Aorta (tissue), 5 donors: ENCODE data around the gene DCPS. TPM values are rescaled to one million over a fixed set of nuclear protein-coding genes. Genes with fewer than 3 reads are reported as not detected.
"Not testable (repeated sequence)": the region's sequence is repeated elsewhere in the genome, so short reads cannot be mapped to it uniquely, and the experiment has no call there.

Experiments used
- ATAC-seq: fragments of 200-7000 bp; cut with Tn5 transposase; one replicate; pipeline ENCODE4 v1.9.1; 2022; ENCODE audit warnings: moderate library complexity; ENCODE audit not compliant: low FRiP score
- DNase-seq, 2 donors: peaks; one replicate each; pipeline ENCODE4 v3.0.0-alpha.2; 2020
- H3K27ac ChIP-seq, 2 donors: one replicate each; pipeline ENCODE4 v1.5.1; 2013; ENCODE audit warnings: low read length in 2 of 2, mild to moderate bottlenecking in 2 of 2, moderate library complexity in 2 of 2, control low read depth in 1 of 2, inconsistent platforms in 1 of 2, low read depth in 1 of 2
- H3K27me3 ChIP-seq, 2 donors: one replicate each; pipeline ENCODE4 v1.6.1; 2013; ENCODE audit warnings: control low read depth in 1 of 2, low read length in 1 of 2, mild to moderate bottlenecking in 1 of 2, moderate library complexity in 1 of 2; ENCODE audit not compliant: insufficient read depth in 2 of 2, control insufficient read depth in 1 of 2
- H3K36me3 ChIP-seq, 2 donors: one replicate each; pipeline ENCODE4 v1.6.1; 2013; ENCODE audit warnings: control low read depth in 1 of 2, low read length in 1 of 2, mild to moderate bottlenecking in 1 of 2; ENCODE audit not compliant: insufficient read depth in 2 of 2, control insufficient read depth in 1 of 2
- H3K4me1 ChIP-seq, 2 donors: one replicate each; pipeline ENCODE4 v1.6.1; 2013; ENCODE audit warnings: low read length in 2 of 2, control low read depth in 1 of 2, mild to moderate bottlenecking in 1 of 2, moderate library complexity in 1 of 2; ENCODE audit not compliant: insufficient read depth in 2 of 2, control insufficient read depth in 1 of 2
- H3K4me3 ChIP-seq, 2 donors: one replicate each; pipeline ENCODE4 v1.5.1; 2013; ENCODE audit warnings: low read length in 2 of 2, control low read depth in 1 of 2, mild to moderate bottlenecking in 1 of 2
- H3K9me3 ChIP-seq: one replicate; pipeline ENCODE4 v1.6.1; 2013; ENCODE audit warnings: mild to moderate bottlenecking, low read length; ENCODE audit not compliant: control insufficient read depth
- WGBS, 2 donors: extraction: QIAGEN DNeasy Blood & Tissue Kit; methylation state at CpG; one replicate each; pipeline ENCODE4 v1.1.7; 2013; 5-methylcytosine and 5-hydroxymethylcytosine counted together
- intact Hi-C, 2 donors: fragments of 100-400 bp; cut with DNase I; formaldehyde crosslinking; loops; one replicate each; pipeline versions ENCODE4 v1.14.2 to v1.15.0; 2022
- polyA plus RNA-seq, 2 donors: library from polyadenylated mRNA; stranded (reverse); fragments of 200-250 nt; gene quantifications; one replicate each; pipeline ENCODE4 v1.2.3, GENCODE V29; 2013
- total RNA-seq, 2 donors: library from RNA; stranded (reverse); fragmentation: NEBNext Ultra II Directional; extraction: Animal tissue kit (Norgen Biotek cat#: 25700); gene quantifications; one replicate each; pipeline ENCODE4 v1.2.1, GENCODE V29; 2021
- donor health status: healthy with polysubstance abuse.
- donor health status: Bipolar disorder and iron deficiency.
- donor health status: DM: no; HTN: no; CAD: no.
- donor health status: DM: no; HTN: no; CAD: no.
- donor health status: DM: yes; HTN: yes; CAD: no.

DCPS gene
- total and polyA plus RNA-seq, 4 donors: 7.9 to 9.9 (median 9.3) TPM

DNA sequence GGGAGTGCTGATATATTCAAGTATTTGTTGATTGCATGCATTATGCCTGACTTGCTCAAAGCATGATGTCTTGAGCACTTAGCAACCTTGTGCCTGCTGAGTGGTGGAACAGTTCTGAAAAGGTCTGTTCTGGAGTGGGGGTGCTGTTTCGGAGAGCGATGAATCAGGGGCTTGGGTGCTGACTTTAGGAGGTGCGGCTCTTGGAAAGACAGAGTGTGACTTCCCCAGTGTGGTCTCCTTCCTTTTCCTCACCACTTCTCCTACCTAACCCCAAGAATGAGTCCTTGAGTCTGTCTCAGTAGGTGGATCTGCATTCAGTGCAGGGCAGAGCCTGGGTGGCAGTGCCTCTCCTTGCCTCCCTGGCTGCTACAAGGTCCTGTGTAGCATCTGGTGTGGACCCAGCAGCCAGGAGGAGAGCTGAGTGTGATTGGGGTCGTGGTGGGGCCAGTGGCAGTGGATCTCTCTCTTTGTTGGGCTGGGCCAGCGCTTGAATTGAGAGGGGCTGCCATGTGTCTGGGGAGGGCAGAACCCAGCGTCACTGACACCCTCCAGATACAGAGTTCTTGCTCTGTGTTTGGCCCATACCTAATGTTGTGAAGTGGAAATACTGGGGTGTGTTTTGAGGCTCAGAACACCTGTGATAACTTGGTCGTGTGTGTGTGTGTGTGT lies 87.6 kb downstream of the DCPS start:
- H3K27ac ChIP-seq: no peak overlapping the region
- intact Hi-C loops: no loop called here

GRCh38 chr11:126391970-126392632 lies 88.2 kb downstream of the DCPS start:
- ATAC-seq: peak; percentile 25
- no peaks in the 10 kb centered on the region for H3K36me3 ChIP-seq
- H3K27ac ChIP-seq: no peak overlapping the region
- no peaks in the 10 kb centered on the region for H3K9me3 ChIP-seq
- no peaks in the 10 kb centered on the region for H3K4me1 ChIP-seq
- DNase-seq: no peak
- H3K4me3 ChIP-seq: no peak overlapping the region
- intact Hi-C loops: no loop called here
- no peaks in the 10 kb centered on the region for H3K27me3 ChIP-seq
- WGBS, 2 donors: 44 to 46% methylated on average over 8 of the region's 8 CpGs

More for the DNA sequence above, 87.6 kb downstream of the DCPS start:
- Histone ChIP-seq H3K4me3 (no peak overlapping the region), H3K4me1 (no peaks in the 10 kb centered on the region), H3K36me3 (no peaks in the 10 kb centered on the region), H3K9me3 (no peaks in the 10 kb centered on the region), H3K27me3 (no peaks in the 10 kb centered on the region)
- DNase-seq (no peak), ATAC-seq (no peak)
- WGBS, 2 donors: 75 to 87% methylated on average over 7 of the region's 7 CpGs

DNA sequence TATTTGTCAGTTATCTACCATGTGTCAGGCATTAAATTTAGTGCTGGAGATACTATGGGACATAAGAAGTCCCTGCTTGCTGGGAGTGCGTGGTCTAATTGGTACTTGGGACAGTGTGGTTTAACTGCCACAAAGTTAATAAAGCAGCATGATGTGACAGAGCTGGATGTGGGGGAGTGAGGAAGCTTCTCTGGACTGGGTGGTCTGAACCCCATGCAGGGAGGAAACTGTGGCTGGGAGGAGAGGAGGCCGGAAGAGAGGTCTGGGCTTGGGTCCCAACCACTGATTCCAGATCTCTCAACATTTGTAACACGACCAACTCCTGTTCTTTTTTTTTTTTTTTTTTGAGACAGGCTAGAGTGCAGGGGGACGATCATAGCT lies 88.8 kb downstream of the DCPS start:
- DNase-seq (peak in 1 of 2 donors; percentile 42), ATAC-seq (no peak)
- Histone ChIP-seq H3K27ac (no peak overlapping the region), H3K9me3 (no peaks in the 10 kb centered on the region), H3K4me3 (no peak overlapping the region), H3K36me3 (no peaks in the 10 kb centered on the region), H3K4me1 (no peaks in the 10 kb centered on the region), H3K27me3 (no peaks in the 10 kb centered on the region)
- intact Hi-C loops: no loop called here
- WGBS, 2 donors: 14 to 28% methylated on average over 4 of the region's 4 CpGs

- Histone ChIP-seq H3K4me3 (no peak overlapping the region), H3K27me3 (no peaks in the 10 kb centered on the region), H3K4me1 (no peaks in the 10 kb centered on the region), H3K36me3 (no peaks in the 10 kb centered on the region), H3K9me3 (no peaks in the 10 kb centered on the region), H3K27ac (no peak overlapping the region)
- ATAC-seq: no peak
- peak in 1 of 2 donors; percentile 42 for DNase-seq
- intact Hi-C loops: no loop called here
- WGBS, 2 donors: 89 to 94% methylated on average over 5 of the region's 5 CpGs
Observed at GRCh38 chr11:126393143-126393542, 89.3 kb downstream of the DCPS start.

DNA sequence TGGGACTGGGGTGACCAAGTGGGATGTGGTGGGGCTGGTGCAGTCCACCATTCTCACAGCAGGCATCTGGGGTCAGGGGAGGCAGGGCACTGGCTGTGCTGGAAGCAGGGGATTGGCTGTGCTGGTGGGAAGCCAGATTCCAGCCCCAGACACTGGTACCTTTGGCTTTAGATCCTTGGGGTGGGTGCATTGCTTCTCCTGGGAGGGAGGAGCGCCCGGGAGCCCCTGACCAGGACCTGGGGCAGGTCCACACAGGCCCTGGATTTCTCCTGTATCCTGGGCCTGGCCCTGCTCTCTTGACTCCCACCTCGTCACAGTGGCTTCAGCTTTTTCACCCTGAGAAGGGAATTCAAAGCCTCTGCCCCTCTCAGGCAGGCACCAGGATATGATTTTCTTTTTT lies 90.2 kb downstream of the DCPS start:
- 87 to 95% methylated on average over 3 of the region's 3 CpGs for WGBS, 2 donors
- intact Hi-C loops: no loop called here
- DNase-seq (peak in 1 of 2 donors; percentile 24), ATAC-seq (no peak)
- no peaks in the 10 kb centered on the region for H3K36me3 ChIP-seq
- H3K27me3 ChIP-seq: no peaks in the 10 kb centered on the region
- H3K4me1 ChIP-seq: no peaks in the 10 kb centered on the region
- no peak overlapping the region for H3K27ac ChIP-seq
- H3K9me3 ChIP-seq: no peaks in the 10 kb centered on the region
- no peak overlapping the region for H3K4me3 ChIP-seq

DNA sequence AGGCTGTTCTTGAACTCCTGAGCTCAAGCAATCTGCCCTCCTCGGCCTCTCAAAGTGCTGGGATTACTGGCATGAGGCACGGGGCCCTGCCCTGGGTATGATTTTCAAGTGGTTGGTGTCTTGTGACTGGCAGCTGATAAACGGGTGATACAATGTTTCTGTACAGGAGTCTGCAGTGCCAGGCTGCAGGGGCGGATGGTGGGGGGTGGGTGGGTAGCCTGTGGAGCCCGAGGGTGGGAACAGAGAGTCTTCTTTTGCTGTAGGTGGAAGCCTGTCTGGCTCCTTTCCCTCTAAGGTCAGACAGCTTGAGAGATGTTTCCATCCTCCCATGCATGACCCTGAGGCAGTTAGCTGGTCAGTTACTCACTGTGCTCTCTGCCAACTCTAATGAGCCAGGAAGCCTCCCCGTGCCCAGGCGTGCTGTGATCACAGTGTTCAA lies 90.8 kb downstream of the DCPS start:
- H3K4me3 ChIP-seq, intact Hi-C loops, H3K36me3 ChIP-seq, H3K27me3 ChIP-seq, ATAC-seq, H3K27ac ChIP-seq, H3K4me1 ChIP-seq, H3K9me3 ChIP-seq: not testable (repeated sequence)
- peak in 1 of 2 donors; percentile 7 for DNase-seq
- 39 to 66% methylated on average over 5 to 7 of the region's 7 CpGs for WGBS, 2 donors

Other genes starting within 250 kb of the DCPS start
- gene CDON, start 241.2 kb upstream of the DCPS start, total RNA-seq: 10 to 100 TPM in 1 of 2 donors, 1 to 10 TPM in 1; 8.1 to 50.3 TPM
- gene CDON, start 241.2 kb upstream of the DCPS start, polyA plus RNA-seq: under 1 TPM; 0.49 to 0.88 TPM
- gene RPUSD4, start 92.4 kb upstream of the DCPS start, total RNA-seq: 10 to 100 TPM; 18.1 to 24.0 TPM
- 10 to 100 TPM; 14.5 to 23.5 TPM for gene RPUSD4, start 92.4 kb upstream of the DCPS start, polyA plus RNA-seq
- gene FAM118B, start 92.3 kb upstream of the DCPS start, total RNA-seq: 10 to 100 TPM; 14.1 to 21.9 TPM
- gene FAM118B, start 92.3 kb upstream of the DCPS start, polyA plus RNA-seq: 10 to 100 TPM; 11.9 to 19.0 TPM
- gene SRPRA, start 35.2 kb upstream of the DCPS start, total RNA-seq: 100 to 1,000 TPM; 103 to 104 TPM
- gene SRPRA, start 35.2 kb upstream of the DCPS start, polyA plus RNA-seq: 10 to 100 TPM; 29.4 to 74.7 TPM
- gene FOXRED1, start 34.9 kb upstream of the DCPS start, total RNA-seq: 10 to 100 TPM; 19.9 to 25.4 TPM
- 10 to 100 TPM in 1 of 2 donors, 1 to 10 TPM in 1; 9.6 to 26.5 TPM for gene FOXRED1, start 34.9 kb upstream of the DCPS start, polyA plus RNA-seq
- 10 to 100 TPM in 1 of 2 donors, 1 to 10 TPM in 1; 9.5 to 17.3 TPM for gene TIRAP, start 21.0 kb upstream of the DCPS start, total RNA-seq
- gene TIRAP, start 21.0 kb upstream of the DCPS start, polyA plus RNA-seq: 10 to 100 TPM in 1 of 2 donors, 1 to 10 TPM in 1; 4.9 to 10.7 TPM
- gene ST3GAL4, start 51.6 kb downstream of the DCPS start, total RNA-seq: 10 to 100 TPM; 26.5 to 36.3 TPM
- 10 to 100 TPM; 25.4 to 29.9 TPM for gene ST3GAL4, start 51.6 kb downstream of the DCPS start, polyA plus RNA-seq